ENCODE measurements around the gene CACNA2D1.

The CACNA2D1 gene

GRCh38 chr7:82126576-82126975 lies 317.0 kb downstream of the CACNA2D1 start:
- DNase-seq (ENCODE audit: extremely low read depth, insufficient read length) = no peak
- no peak for TF ChIP-seq CTCF (IDR thresholded peaks at IDR 0.05; ENCODE audit: insufficient read depth, low read length, poor library complexity, severe bottlenecking)
- Histone ChIP-seq H3K27me3 (replicated peaks; ENCODE audit: control insufficient read depth, insufficient read depth, low read length) (no peaks in the 10 kb centered on the region), H3K4me3 (replicated peaks; ENCODE audit: low read depth, low read length) (no peak overlapping the region), H3K36me3 (ENCODE audit: control insufficient read depth, insufficient read depth, low read length) (no peaks in the 10 kb centered on the region)

- no peaks in the 10 kb centered on the region for H3K27me3 ChIP-seq (replicated peaks; ENCODE audit: control insufficient read depth, insufficient read depth, low read length)
- TF ChIP-seq CTCF (IDR thresholded peaks at IDR 0.05; ENCODE audit: insufficient read depth, low read length, poor library complexity, severe bottlenecking) = no peak
- H3K4me3 ChIP-seq (replicated peaks; ENCODE audit: low read depth, low read length) = no peak overlapping the region
- no peaks in the 10 kb centered on the region for H3K36me3 ChIP-seq (ENCODE audit: control insufficient read depth, insufficient read depth, low read length)
- DNase-seq (ENCODE audit: extremely low read depth, insufficient read length) = no peak
These were observed 319.1 kb downstream of the CACNA2D1 start for GRCh38 chr7:82124445-82124844.

GRCh38 chr7:82122275-82122674 lies 321.3 kb downstream of the CACNA2D1 start:
- no peak for TF ChIP-seq CTCF (IDR thresholded peaks at IDR 0.05; ENCODE audit: insufficient read depth, low read length, poor library complexity, severe bottlenecking)
- Histone ChIP-seq H3K36me3 (ENCODE audit: control insufficient read depth, insufficient read depth, low read length) (no peaks in the 10 kb centered on the region), H3K27me3 (replicated peaks; ENCODE audit: control insufficient read depth, insufficient read depth, low read length) (no peaks in the 10 kb centered on the region), H3K4me3 (replicated peaks; ENCODE audit: low read depth, low read length) (no peak overlapping the region)
- no peak for DNase-seq (ENCODE audit: extremely low read depth, insufficient read length)

- H3K27me3 ChIP-seq (replicated peaks; ENCODE audit: control insufficient read depth, insufficient read depth, low read length) = no peaks in the 10 kb centered on the region
- no peak for DNase-seq (ENCODE audit: extremely low read depth, insufficient read length)
- no peaks in the 10 kb centered on the region for H3K36me3 ChIP-seq (ENCODE audit: control insufficient read depth, insufficient read depth, low read length)
- no peak for TF ChIP-seq CTCF (IDR thresholded peaks at IDR 0.05; ENCODE audit: insufficient read depth, low read length, poor library complexity, severe bottlenecking)
- no peak overlapping the region for H3K4me3 ChIP-seq (replicated peaks; ENCODE audit: low read depth, low read length)
These were observed 329.3 kb downstream of the CACNA2D1 start for GRCh38 chr7:82114237-82114636.

- no peak overlapping the region for H3K4me3 ChIP-seq (replicated peaks; ENCODE audit: low read depth, low read length)
- H3K27me3 ChIP-seq (replicated peaks; ENCODE audit: control insufficient read depth, insufficient read depth, low read length) = no peaks in the 10 kb centered on the region
- TF ChIP-seq CTCF (IDR thresholded peaks at IDR 0.05; ENCODE audit: insufficient read depth, low read length, poor library complexity, severe bottlenecking) = no peak
- no peak for DNase-seq (ENCODE audit: extremely low read depth, insufficient read length)
- H3K36me3 ChIP-seq (ENCODE audit: control insufficient read depth, insufficient read depth, low read length) = no peaks in the 10 kb centered on the region
These were observed 333.3 kb downstream of the CACNA2D1 start for GRCh38 chr7:82110146-82110840.

GRCh38 chr7:82109288-82109687 lies 334.3 kb downstream of the CACNA2D1 start:
- no peak for TF ChIP-seq CTCF (IDR thresholded peaks at IDR 0.05; ENCODE audit: insufficient read depth, low read length, poor library complexity, severe bottlenecking)
- no peaks in the 10 kb centered on the region for H3K36me3 ChIP-seq (ENCODE audit: control insufficient read depth, insufficient read depth, low read length)
- DNase-seq (ENCODE audit: extremely low read depth, insufficient read length) = no peak
- no peak overlapping the region for H3K4me3 ChIP-seq (replicated peaks; ENCODE audit: low read depth, low read length)
- no peaks in the 10 kb centered on the region for H3K27me3 ChIP-seq (replicated peaks; ENCODE audit: control insufficient read depth, insufficient read depth, low read length)

Data from GM06990 (cell line).